HG03521 (cell line): ENCODE data around the gene ATP4A.

Experiments used
- ATAC-seq: cut with Tn5 transposase; IDR thresholded peaks from one replicate; pipeline ENCODE4 v1.9.1; 2021; ENCODE audit warnings: mild to moderate bottlenecking, moderate library complexity; ENCODE audit not compliant: unreplicated experiment

Gene ATP4A

DNA sequence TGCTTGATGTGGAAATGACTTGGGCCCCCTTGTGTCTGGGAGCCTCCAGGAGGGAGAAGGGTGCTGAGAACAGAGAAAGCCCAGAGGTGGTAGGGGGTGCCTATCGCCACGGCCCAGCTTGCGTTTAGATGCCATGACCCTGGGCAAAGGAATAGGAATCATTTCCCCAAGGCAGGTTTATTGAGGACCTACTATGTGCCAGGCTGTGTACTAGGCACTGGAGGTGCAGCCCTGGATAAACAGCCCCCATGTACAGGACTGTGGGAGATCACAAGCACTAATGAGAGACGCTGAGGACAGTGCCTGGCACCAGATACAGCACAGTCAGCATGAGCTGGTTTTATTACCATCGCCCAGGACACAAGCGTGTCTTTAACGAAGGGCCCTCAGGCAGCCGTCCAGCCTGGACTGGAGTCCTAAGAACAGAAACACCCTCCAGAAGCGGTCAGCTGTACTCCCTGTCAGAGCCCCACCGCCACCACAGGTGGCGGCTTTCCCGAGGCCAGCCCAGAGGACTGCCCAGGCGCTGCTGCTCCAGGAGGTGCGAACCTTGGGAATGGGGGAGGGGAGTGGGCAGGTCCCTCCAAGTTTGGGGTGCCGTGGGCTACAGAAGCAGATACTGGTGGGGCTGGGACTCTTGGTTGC lies 13.5 kb downstream of the ATP4A start:
- no peak for ATAC-seq

DNA sequence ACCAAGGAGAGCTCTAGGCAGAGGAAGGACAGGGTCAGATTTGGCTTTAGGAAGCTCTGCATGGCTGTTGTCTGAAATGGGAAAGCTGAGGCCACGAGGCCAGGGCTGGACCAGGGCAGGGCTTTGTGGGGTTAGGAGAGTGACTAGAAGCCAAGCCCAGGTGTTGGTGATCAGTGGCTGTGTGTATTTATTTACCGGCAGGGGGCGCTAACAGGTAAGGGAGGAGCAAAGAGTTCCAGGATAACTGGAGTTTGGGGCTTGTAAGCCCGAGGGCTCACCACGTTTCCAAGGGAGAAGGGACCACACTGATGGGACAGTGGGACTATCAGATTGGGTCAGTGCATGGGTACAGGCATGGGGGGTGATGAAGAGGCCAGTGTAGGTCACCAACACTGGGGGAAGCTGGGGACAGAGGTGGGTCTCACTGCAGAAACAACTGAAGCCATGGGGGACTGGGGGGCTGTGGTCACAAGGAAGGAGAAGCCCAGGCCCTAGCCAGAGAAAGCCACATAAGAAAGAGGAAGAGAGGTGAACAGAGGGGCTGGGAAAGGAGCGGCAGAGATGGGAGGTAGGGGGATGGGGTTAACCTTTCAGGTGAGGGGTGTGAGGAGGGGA lies 14.2 kb downstream of the ATP4A start:
- ATAC-seq = no peak

DNA sequence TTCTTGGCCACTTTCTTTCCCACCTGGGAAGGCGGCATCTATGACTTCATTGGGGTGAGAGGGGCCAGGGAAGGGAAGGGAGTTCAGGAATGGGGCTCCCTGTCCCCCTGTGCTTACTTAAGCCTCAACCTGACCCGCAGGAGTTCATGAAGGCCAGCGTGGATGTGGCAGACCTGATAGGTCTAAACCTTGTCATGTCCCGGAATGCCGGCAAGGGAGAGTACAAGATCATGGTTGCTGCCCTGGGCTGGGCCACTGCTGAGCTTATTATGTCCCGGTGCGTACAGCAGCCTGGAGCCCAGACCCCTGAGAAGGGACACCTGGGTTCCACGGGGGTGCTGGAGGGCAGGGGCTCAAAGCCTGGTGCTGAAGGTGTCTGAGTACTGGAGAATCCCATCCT lies 16.9 kb downstream of the ATP4A start:
- ATAC-seq = no peak

DNA sequence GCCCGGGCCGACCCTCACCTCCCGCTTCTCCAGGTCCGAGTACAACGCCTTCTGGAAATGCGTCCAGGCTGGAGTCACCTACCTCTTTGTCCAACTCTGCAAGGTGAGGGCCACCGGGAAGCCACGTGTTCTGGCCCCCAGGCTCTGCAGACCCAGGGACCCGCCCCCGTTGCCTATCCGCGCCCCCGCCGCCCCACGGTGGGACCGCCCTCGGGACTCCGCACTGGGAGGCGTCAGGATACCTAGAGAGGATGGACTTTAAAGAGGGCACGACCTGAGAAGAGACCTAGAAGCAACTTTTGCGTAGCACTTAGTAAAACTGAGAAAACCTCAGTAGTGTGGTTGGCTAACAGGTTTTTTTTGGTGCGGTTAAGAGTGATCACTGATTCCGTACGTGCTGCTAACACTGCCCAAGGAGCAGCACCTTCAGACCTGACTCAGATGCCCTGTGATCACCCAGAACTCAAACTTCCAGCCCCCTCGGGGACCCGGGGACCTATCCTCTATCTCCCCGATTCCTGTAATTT lies 17.5 kb downstream of the ATP4A start:
- no peak for ATAC-seq

DNA sequence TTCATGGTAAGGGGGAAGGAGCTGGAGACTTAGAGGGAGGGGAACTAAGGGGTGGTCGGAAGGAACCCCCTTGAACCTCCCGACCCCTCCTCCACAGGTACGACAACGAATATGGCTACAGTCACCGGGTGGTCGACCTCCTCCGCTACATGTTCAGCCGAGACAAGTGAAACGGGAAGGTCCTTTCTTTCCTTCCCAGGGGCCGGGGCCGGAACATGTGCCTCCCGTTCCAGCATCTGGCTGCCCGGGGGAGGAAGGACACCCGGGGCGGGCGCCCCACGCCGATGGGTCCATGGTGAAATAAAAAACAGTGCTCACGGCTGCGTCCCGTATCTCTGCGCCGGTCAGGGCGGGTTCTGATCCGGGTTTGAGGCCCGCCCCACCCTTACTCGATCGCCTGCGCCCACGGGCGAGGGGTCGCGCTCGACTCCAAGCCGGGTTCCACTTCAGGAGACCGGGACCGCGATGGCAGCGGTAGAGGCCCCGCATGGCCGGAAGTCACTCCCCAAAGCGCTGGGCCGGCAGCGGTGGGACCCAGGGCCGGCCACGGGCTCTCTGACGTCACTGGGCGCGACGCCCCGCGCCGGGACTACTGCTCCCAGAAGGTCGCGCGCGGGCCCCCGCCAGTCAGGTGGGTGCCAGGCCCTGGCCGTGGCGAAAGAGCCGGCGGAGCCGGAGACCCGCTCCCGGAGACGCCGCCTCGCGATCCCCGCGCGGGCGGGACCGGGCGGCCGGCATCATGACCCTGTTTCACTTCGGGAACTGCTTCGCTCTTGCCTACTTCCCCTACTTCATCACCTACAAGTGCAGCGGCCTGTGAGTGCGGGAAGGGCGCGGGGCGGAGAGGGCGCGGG lies 18.2 kb downstream of the ATP4A start, which contains the start of gene TMEM147:
Gene TMEM147 (plus strand): TSS at position 626 of the 854 bp plus-strand sequence. CDS start 114 bp downstream, at position 740.
- peak; percentile 80 for ATAC-seq

DNA sequence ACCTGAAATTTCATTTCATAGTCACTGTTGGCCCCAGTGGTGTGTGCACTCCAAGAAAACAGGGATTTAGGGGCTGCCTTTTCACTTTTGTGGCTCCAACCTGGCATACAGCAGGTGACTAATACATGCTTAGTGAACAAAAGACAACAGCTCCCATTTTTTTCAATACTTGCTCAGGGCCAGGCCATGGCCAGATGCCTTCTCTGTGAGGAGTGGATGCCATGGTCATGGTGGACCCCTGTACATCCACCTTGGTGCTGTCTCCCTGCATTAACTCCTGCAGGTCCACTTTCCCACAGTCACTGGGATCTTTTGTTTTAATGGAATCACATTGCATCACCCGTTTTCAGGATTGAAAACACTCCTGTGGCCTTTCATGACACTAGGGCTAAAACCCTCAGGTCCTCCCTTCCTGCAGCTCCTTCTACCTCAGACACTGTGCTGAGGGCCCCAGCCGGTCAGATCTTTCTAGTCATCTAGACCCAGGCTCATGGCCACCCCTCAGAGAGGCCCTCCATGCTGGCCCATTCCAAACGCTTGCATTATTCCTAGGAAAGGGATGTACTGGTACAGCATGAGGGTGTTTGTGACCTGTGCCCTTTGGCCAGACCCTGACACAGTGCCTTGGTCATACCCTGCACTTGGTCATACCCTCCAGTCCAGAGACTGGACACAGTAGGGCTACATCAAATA lies 19.2 kb downstream of the ATP4A start:
- no peak for ATAC-seq

DNA sequence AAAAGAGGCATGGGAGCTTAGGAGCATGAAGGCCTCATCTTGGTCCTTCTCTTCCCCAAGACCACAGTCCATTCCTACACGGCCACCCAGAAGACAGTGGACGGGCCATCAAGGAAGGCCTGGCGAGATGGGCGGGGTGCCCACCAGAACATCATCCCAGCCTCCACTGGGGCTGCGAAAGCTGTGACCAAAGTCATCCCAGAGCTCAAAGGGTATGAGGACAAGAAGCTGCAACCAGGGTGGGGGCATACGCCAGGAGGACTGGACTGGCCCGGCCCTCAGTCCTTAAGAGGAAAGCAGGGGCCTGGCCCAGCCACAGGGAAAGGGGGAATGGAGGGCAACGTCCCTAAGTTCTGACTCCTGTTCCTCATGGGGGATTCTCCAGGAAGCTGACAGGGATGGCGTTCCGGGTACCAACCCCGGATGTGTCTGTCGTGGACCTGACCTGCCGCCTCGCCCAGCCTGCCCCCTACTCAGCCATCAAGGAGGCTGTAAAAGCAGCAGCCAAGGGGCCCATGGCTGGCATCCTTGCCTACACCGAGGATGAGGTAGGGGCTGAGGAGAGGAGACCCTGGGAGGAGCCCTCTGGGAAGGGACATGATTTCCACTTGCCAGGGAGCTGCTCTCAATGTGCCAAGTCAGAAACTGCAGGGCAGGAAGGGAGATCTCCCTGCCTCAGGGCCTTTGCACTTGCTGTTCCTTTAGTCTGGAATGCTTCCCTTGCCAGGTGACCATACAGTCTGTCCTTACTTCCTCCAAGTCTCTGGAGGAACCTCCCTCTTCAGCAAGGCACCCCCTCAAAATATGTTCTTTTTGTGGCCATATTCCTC lies 20.0 kb downstream of the ATP4A start:
- no peak for ATAC-seq

DNA sequence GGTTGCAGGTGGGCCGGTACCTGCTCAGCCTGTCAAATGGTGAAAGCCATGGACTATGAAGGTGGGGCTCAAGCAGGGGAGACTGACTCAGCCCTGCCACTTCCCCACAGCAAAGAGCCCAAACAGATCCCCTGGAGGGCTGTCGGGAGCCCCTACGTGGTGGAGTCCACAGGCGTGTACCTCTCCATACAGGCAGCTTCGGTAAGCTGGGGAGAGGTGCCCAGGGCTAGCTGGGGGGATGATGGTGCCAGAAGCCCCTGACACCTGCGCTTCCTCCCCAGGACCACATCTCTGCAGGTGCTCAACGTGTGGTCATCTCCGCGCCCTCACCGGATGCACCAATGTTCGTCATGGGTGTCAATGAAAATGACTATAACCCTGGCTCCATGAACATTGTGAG lies 21.2 kb downstream of the ATP4A start:
- ATAC-seq = no peak

DNA sequence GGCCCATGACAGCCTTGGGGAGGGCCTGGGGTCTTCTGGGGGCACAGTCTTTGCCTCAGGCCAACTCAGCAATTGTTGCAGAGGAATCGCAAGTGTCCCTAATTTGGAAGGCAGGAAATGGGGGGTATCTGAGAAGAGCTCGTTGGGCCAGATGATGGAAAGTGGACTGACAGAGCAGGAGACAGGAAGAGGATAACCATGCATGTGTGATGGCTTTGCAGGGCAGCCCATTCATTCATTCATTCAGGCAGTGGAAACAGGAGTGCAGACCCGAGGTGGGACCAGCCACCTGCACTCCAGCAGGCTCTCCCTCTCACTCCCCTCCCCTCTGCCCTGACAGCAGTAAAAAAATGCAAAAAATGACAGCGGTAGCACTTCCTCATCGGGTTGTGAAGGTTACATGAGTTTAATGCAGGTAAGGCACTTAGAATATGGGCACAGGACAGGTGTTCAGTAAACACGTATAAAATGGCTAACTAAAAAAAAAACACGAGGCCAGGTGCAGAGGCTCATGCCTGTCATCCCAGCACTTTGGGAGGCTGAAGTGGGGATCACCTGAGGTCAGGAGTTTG lies 23.0 kb downstream of the ATP4A start:
- ATAC-seq = no peak

DNA sequence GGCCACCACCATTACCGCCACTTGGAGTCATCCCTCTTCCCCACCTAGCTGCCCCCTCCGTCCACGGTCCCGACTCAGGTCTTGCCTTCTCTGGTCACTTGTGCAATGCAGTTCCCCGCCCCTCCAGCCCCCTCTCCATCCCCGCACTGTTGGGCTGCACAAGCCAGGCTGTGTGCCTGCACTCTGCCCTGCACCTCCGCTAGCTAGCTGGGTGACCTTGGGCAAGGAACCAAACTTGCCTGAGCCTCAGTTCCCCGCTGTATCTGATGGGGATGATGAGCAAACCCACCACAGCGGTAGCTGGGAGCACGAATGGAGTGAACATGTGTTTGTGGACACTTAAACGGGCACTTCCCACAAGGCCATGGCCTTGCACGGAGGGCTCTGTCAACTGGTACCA lies 23.6 kb downstream of the ATP4A start:
- no peak for ATAC-seq

DNA sequence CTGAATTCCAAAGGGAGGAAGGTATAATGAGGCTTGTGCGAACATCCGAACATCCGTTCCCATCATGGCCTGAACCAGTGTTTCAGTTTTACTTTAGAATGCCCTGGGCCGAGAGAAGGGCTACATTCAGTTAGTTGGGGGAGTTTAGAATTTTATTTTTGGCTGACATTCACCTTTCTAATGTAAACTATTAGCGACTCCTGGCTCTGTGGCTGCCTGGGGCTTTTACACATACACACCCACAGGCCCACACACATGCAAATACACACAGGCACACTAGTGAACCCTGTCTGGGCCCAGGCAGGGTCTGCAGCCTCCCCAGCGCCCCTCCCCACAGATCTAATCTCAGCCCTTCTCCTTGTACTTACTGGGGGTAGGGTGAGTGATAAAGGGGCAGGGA lies 24.1 kb downstream of the ATP4A start:
- no peak for ATAC-seq

DNA sequence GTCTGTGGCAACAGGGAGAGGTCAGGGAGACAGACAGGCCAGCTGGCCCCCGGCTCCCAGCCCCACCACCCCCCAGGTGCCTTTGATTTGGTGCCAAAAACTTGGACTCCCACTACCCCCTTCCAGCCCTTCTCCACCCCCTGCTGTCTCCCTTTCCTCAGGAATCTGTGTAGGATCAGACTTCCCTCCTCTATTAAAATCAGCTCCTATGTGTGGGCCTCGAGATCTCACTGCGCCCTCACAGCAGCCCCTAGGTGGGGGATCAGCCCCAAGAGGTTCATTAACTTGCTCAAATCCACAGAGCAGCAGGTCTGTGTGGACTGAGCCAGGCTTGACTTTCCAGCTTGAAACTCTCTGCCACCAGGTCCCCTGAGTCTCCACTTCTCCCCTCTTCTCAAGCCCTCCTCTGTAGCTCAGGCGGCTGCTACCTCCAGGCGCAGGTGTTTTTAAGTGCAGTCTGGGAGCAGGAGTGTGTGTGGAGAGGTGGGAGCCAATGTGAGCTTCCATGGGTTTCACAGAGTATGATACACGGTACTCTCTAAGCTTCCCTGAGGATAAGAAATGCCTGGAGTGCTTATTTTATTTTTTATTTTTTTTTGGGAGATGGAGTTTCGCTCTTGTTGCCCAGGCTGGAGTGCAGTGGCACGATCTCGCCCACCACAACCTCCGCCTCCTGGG lies 28.5 kb downstream of the ATP4A start:
- ATAC-seq = no peak

DNA sequence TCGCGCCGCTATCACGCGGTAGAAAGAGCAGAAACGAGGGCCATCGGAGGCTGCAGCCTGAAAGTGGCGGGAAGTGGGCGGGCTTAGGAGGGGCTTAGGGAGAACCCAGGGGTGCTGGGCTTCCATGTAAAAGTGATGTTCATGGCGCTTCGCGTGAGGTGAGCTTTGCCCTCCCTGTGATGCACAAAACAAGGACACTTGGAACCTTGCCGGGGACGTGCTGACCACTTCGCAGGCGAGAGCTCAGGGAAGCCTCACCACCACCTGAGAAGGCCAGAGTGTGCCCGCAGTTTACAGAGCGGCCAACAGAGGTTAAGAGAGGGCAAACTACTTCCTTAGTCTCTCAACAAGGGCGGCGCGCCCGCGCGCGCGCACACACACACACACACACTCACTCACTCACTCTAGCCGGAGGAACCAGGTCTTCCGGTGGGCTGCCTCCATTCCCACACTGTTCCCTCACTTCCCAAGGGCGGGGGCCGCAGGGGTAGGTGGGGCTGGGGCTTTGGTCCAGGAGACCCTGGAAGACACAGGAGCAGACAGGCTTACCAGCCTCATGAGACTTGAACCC lies 29.6 kb downstream of the ATP4A start:
- ATAC-seq = no peak

DNA sequence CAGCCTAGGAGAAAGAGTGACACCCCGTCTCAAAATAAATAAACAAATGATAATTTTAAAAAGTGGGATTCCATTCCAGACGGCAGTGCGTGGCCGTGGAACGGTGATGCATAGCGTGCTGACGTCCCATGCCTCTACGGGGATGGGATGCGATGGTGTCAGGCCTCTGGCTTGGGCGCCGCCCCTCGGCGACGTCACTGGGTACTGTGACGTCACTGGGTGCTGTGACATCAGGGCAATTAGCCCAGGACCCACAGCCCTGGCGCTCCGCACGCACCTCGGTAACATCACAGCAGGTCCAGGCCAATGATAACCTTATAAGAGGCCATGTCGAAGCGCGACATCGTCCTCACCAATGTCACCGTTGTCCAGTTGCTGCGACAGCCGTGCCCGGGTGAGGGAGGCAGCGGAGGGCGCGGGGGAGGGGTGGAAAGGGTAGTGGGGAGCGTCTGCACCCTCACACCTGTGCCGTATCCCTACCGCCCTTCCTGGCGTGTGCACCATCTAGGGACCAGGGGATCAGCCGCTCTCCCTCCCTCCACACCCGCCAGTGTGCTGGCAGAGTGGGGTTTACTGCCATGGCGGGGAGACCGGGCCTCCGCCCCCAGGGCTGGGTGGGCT lies 30.1 kb downstream of the ATP4A start, which contains the start of gene GAPDHS:
Gene GAPDHS (plus strand): TSS at position 256 of the 621 bp plus-strand sequence. CDS start 72 bp downstream, at position 328.
- ATAC-seq = no peak

DNA sequence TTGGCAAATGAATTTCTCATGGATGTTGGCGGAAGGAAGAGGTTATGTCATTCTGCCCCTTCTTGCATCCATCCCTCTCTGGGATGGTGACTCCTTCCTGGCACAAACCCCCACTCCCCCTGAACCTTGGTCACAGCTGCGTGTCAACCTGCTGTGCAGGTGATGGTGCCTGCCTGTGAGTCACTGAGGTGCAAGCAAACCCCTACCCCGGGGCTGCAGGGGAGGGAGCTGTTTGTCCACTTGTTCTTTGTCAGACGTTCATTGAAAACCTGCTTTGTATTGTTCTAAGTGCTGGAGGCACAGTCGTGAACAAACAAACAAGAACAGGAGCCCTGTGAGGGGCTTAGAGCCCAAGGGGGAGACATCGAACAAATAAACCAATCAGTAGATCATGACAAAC lies 32.2 kb downstream of the ATP4A start:
- ATAC-seq = no peak

DNA sequence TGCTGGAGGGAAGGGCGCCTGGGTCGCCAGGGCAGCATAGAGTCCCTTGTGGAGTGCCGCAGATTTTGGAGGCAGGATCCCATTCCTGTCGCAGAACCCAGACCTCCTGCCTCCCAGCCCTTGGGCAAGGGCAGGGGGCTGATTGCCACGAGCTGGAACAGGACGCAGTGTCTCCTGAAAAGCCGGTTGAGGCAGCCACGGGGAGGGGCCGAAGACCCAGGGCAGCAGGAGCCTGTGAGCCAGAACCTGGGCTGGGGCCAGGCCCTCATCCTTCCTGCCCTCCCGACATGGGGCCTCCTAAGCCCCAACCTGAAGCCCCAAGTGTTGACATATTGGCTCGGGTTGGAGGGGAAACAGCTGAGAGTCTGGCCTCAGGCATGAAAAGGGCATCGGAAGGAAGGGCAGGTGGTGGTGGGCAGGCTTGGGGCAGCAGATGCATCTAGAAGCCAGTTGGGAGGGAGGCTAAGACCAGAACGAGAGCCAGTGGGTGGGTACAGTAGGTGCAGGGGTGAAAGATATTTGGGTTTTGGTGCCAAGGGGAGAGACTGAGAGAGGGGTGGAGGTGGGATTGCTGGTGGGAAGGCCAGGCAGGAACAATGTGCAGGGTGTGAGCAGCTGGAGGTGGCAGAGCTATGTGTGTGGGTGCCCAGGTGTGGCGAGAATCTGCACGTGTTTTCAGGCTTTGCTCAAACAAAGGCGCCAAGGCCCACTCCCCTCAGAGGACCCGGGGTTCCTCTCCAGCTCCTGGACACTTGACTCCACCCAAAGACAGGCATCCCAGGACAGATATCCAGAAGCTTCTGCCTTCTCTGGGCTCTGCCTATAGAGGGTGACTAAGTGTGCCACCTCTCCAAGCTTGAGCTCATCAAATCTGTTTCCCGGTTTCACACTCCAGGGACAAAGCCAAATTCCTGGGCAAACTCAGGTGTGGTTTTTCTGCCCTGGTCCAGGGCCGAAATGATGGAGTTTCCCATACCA lies 33.9 kb downstream of the ATP4A start:
- ATAC-seq = no peak
